HepG2 (cell line): ENCODE data around the gene DPM1.

Experiments
- BCL3 ChIP-seq: sonication (generic); formaldehyde crosslinking; IDR thresholded peaks from 2 replicates; pipeline ENCODE4 v1.5.1; 2020; ENCODE audit warnings: mild to moderate bottlenecking, missing genetic modification reagents, moderate library complexity
- ZGPAT ChIP-seq: IDR thresholded peaks from 2 replicates; pipeline ENCODE4 v1.6.1; 2016; ENCODE audit warnings: mild to moderate bottlenecking
- ZNF20 ChIP-seq: sonication (generic); formaldehyde crosslinking; IDR thresholded peaks from 2 replicates; pipeline ENCODE4 v1.4.0; 2020; ENCODE audit warnings: mild to moderate bottlenecking, moderate library complexity, missing genetic modification reagents
- ZNF737 ChIP-seq: sonication (generic); formaldehyde crosslinking; IDR thresholded peaks from 2 replicates; pipeline ENCODE4 v1.5.0; 2020; ENCODE audit warnings: missing genetic modification reagents, mild to moderate bottlenecking, borderline replicate concordance

- TF ChIP-seq ZGPAT (CRISPR knock-in tag) (no peak), BCL3 (no peak), ZNF737 (CRISPR knock-in tag) (no peak), ZNF20 (CRISPR knock-in tag) (no peak)
Measured at GRCh38 chr20:50903353-50904051, 54.8 kb downstream of the DPM1 start.
